NOMO-1 treated with dmso at 0.1 percent for 144 hours (cell line): Measurements from ENCODE around the gene EXOC6B.
"Not testable (repeated sequence)": the region's sequence is repeated elsewhere in the genome, so short reads cannot be mapped to it uniquely, and the experiment has no call there.

Source experiments
- DNase-seq: peaks from one replicate; lab custom pipeline; 2025; ENCODE audit not compliant: unreplicated experiment; lab: John Stamatoyannopoulos, UW

Gene EXOC6B

DNA sequence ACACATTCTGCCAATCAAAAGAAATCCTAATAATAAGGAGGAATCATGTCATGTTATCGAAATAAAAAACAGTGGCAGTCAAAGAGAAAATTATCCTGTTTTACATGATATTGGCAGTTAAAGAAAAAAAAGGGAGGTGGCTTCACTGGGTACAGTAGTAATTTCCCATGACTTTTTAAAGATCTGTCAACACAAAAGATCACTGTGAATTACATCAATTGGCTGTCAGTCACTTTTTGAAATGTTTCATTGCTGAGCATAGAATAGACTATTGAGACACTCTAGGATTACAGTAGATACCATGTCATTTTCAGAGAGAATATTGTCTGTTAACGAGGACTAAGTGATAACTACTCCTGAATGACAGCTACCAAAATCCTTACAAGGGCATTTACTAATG, 342.5 kb downstream of the EXOC6B start:
- DNase-seq = no peak

DNA sequence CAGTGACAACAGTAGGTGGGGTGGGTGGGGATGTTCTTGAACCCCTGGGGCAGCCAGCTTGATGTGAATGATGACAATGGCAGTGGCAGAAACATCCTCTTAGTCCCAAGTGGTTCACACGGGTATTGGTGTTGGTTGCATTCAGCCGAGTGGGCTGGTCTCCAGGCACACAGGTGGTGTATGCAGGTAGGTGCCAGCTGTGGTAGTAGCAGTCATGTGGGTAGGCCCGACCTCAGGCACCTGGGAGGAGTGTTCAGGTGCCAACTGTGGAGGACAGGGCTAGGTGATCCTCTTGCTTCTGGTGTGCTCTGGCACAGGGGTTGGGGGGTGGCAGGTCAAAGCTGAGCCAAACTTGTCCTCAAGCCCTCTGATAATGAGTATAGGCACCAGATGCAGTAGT, 350.6 kb downstream of the EXOC6B start:
- no peak for DNase-seq

DNA sequence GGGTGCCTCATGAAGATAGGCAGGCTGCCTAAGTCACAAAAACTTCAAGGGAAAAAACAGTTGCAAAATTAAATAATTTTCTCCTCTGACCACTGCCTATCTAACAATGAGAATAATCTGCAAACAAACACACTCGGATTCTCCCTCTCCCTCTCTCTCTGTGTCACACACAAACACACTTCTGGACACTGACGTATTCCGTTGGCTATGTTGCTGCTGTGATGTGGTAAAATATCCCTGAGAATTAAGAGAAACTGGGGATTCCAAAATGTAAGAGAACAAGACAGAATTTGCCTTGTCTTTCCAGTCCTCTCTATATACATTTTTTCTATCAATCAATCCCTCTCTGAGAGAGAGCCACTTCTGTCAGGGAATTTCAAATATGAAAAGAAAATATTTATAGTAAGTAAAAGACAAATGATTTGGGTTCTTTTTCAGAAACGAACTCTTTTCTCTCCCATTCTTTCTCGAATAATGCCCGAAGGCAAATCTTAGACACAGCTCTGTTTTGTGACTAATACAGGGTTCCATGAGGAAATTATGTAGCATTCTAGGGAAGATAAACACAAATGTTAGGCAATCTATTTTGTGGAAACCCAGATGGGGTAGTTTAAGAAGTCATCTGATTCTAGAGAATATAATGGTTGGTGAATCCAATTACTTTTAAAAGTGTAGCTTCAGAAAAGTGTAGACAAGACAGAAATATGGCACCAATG, 367.9 kb downstream of the EXOC6B start:
- DNase-seq = no peak

DNA sequence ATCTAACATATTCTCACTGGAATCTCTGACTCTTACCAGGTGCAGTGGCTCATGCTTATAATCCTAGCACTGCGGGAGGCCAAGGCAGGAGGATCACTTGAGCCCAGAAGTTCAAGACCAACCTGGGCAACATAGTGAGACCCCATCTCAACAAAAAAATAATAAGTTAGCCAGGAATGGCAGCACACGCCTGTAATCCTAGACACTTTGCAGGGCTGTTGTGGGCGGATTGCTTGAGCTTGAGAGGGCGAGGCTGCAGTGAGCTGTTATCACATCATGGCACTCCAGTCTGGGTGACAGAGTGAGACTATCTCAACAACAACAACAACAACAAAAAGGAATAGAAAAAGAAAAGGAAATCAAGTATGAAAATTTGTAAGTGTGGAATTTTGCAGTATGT, 371.6 kb downstream of the EXOC6B start:
- no peak for DNase-seq

DNA sequence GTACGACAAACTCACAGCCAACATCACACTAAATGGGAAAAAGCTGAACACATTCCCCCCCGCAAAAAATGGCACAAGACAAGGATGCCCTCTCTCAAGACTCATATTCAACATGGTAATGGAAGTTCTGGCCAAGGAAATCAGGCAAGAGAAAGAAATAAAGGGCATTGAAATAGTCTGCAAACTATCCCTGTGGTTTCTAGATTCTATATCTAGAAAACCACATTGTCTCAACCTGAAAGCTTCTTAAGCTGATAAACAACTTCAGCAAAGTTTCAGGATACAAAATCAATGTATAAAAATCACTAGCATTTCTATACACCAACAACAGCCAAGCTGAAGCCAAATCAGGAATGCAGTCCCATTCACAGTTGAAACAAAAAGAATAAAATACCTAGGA, 383.6 kb downstream of the EXOC6B start:
- DNase-seq = no peak

DNA sequence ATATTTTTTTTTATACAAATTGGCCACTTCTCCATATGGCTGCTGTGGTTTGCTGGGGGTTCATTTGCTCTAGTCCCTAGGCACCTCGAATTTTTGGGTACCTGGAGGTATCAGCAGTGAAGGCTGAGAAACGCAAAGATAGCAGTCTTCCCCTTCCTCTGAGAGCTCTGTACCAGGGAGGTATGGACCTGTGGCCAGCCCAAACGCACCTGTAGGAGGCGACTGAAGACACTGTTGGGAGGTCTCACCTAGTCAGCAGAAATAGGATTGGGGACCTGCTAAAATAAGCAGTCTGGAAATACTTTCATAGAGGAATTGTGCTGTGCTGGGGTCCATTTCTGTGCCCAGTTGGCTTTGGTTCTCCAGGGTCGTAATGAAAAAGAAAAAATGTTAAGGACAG, 385.9 kb downstream of the EXOC6B start:
- no peak for DNase-seq

DNA sequence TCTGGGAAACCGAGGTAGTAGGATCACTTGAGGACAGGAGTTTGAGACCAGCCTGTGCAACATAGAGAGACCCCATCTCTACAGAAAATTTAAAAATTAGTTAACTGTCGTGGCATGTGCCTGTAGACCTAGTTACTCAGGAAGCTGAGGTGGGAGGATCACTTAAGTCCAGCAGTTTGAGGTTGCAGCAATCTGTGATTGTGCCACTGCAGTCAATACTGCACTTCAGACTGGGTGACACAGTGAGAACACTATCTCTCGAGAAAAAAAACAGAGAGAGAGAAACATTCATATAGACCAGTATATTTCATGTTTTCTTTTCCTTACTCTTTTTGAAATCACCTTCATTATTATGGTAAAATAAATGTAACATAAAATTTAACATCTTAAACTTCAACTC, 387.5 kb downstream of the EXOC6B start:
- no peak for DNase-seq

DNA sequence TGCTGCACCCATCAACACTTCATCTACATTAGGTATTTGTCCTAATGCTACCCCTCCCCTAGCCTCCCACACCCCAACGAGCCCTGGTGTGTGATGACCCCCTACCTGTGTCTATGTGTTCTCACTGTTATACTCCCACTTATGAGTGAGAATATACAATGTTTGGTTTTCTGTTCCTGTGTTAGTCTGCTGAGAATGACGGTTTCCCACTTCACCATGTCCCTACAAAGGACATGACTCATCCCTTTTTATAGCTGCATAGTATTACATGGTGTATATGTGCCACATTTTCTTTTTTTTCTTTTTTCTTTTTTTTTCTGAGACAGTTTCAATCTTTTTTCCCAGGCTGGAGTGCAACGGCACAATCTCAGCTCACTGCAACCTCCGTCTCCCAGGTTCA, 394.1 kb downstream of the EXOC6B start:
- DNase-seq = no peak

DNA sequence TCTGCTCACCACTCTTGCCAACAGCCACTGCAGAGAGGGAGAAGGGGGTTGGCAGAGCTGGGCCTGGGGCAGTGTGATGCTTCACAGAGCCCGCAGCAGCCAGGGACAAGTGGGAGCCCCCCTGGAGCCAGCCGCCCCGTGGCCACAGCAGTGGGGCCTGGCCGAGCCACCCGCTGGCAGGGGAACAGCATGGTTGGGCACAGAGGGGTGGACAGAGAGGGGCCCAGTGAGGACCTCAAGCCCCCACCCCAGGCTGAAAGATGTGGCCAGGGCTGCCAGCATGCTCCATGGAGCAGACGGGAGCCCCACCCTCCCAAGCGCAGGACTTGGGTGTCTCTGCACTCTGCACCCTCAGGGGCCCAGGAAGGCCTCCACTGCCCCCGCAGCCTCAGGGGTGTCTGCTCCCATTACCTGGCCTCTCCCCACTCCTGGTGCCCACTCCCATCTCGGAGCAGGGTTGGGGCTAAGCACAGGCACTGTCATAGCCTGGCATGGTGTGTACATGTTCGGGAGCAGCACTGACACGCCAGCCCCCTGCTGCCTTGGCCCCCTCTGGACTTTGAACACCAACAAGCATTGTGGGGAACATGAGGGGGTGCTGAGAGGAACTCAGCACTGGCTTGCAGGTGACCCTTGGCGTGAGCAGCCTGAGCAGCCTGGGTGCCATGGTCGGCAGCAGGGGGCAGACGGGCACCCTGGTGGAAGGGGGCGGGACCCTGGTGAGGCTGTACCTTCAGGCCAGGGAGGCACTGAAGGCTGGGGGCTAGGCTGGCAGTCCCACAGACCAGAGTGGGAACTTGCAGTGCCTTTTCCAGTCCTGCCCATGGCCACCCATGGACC, 398.6 kb downstream of the EXOC6B start:
- DNase-seq = no peak

DNA sequence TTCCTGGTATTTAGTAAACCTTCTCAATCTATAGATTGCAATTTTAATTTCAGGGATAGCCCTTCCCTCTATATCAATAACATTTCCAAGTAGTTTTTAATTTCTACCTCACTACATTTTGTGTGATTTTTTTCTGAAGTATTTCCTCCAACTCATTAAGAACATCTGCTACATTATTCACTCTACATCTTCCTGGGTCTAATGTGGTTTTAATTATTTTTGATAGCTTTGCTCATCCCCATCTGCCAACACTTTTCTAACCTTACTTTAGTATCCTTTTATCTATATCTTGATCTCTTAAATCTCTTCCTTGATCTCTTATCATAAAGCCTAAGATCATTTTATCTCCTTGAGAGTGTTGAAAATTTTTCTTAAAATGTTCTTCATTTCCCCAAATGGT, 399.8 kb downstream of the EXOC6B start:
- no peak for DNase-seq

DNA sequence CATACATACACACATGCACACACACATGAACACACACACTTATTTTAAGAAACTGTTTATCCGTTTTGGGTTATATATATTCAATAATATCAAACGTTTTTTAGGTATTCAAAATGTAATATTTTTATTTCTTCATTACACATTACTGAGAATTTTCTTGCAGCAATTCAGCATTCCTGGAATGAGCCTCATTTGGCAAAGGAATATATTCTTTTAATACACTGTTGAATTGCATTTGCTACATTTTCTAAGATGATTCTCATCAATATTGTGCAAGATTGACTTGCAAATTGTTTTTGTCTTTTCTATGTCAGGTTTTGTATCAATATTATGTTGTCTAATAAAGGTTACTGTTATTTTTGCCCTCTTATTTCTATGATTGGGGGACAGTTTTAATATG, 402.1 kb downstream of the EXOC6B start:
- DNase-seq = no peak

DNA sequence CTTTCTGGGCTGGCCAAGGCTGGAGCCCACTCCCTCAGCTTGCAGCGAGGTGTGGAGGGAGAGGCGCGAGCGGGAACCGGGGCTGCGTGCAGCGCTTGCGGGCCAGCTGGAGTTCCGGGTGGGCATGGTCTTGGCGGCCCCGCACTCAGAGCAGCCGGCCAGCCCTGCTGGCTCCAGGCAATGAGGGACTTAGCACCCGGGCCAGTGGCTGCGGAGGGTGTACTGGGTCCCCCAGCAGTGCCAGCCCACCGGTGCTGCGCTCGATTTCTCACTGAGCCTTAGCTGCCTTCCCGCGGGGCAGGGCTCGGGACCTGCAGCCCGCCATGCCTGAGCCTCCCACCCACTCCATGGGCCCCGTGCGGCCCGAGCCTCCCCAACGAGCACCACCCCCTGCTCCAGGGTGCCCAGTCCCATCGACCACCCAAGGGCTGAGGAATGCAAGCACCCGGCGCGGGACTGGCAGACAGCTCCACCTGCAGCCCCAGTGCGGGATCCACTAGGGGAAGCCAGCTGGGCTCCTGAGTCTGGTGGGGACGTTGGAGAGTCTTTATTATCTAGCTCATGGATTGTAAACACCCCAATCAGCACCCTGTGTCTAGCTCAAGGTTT, 404.0 kb downstream of the EXOC6B start:
- not testable (repeated sequence) for DNase-seq

DNA sequence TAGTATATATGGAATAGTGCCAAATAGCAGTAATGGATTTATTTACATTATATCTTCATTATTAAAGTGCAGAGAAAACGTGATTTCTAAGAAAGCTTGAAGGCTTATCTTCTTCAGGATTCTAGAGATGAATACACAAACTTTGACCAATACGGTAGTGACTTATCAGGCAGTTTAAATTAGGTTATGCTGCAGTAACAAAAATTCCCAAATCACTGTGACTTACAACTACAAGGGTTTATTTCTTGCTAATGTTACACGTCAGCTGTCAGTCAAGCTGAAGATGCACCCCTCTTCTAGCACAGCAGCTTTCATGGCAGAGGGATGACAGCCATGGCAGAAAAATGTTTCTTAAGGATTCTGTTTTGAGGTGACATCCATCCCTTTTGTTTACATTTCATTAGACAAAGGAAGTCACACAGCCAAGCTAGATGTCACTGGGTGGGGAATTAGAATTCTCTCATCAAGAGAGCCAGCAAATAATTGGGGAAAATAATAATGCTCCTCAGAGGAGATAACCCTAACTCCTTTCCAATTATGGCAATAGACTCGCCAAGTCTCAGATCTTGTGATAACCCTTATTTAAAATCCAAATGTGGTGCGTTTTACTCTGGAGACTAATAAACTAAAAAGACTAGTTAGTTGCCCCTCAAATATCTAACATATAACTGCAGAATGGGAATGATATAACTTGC, 409.9 kb downstream of the EXOC6B start:
- DNase-seq = no peak

DNA sequence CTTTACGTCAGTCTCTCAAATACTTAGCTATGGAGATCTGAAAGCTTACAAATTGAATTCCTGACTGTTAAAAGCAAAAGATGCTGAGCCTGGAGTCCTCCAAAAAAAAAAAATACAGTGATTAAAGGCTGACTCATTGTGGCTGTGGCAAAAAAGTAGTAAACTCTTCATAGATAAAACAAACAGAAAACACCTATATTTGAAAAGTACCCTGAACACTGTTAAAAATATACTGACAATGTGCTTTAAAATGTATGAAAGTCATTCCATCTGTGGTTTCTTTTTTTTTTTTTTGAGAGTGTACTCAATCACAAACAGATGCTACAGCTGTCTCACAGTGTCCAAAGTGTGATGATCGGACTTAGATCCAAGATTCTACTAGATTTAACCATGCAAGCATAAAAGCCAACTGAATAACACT, 410.6 kb downstream of the EXOC6B start:
- no peak for DNase-seq

DNA sequence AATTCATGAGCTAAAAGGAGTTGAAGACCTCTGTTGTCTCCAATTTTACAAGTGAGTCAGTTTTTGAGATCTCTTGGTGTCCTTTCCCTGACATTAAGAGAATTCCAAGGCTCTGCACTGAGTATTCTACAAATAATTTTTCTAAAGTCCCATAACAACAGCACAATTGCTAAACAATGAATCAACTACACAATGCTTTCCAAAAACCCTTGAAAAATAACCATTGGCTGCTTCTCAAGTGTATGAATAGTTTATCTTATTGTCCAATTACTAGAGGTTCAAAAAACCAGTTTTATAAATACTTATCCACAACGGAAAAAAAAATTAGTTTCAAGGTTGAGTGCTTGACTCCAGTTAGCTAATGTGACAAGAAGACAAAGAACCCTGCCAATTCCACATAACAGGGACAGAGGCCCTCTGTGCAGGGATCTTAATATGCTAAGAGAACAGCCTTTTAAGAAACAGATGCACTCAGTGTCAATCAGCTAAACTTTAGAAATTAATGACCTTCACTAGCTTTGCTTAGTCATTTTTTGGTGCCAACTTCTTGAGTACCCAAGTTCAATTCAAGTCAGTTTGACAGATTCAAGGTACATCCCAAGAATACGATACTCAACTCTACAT, 411.6 kb downstream of the EXOC6B start:
- no peak for DNase-seq

DNA sequence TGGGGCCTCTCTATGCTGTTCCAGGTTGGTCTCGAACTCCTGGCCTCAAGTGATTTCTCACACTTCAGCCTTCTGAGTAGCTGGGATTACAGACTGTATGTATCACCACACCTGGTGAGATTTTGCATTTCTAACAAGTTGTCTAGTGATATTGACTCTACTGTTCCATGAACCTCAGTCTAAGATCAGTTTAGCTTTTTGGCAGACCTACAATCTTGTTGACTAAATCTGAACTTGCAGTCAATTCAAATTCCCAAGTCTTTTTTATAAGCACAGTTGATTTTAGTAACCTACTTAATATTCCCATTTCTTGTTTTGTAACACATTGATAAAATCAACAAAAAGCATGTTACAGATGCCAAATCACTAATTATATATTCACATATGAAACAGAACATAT, 412.1 kb downstream of the EXOC6B start:
- no peak for DNase-seq

DNA sequence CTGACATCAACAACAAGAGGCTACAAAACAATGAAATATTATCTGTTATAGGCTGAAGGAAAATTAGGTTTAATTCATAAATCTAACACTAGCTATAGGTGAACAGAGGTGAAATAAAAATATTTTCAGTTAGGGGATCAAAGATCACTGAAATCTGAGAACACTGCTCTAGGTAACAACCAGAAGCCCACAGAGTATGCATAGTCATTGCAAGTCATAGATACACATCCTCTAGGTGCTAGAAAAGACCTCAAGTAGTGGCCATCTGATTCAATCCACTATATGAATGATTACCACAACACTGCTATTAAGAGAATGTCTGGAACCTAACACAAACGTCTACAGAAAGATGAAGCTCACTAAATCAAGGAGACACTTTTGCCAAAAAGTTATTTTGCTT, 413.6 kb downstream of the EXOC6B start:
- no peak for DNase-seq

DNA sequence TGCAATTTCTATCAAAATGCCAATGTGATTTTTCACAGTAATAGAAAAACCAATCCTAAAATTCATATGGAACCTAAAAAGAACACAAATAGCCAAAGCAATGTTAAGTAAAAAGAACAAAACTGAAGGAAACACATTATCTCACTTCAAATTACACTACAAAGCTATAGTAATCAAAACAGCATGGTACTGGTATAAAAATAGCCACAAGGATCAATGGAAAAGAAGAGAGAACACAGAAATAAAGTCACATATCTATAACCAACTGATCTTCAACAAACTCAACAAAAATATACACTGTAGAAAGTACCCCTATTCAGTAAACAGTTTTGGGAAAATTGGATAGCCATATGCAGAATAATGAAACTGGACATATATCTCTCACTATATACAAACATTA, 426.0 kb downstream of the EXOC6B start:
- no peak for DNase-seq

DNA sequence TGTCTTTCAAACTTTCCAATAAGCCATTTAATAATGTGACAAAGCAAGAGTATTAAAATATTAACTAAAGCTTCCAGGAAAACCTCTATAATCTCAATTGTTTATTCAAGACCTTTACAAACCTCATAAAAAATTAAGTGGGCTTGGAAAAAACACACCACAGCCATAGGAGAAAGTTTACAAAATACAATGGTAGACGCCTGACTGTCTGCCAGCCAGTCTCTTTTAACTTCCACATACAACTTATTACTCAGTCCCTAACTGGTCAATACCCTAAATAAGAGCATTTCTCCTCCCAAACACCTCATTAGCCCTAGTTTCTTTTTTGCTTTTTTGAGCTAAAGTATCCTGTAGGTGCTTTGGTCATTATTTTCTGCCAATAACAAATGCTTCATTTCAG, 430.7 kb downstream of the EXOC6B start:
- no peak for DNase-seq

DNA sequence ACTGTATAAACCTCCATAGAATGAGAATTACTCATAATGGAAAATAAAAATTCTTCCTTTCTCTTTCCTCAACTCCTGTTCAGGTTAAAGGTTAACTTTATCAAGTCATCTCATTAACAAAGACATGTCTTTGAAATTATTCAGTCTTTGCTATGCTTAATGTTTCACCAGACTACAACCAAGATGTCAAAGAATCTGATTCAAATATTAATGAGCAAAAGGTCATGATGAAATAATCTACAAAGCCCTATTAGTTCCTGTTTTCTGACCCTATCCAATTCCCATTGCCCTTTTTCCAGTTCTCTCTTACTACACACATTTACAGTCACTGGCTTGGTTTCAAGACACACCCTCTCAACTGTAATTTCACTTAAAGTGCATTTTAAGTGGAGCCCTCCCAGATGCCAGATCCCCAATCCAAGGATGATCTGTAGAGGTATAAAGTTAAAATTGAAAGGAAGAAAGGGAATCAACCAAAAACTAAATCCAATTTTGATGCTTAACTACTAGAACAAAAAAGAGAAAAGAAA, 431.2 kb downstream of the EXOC6B start:
- no peak for DNase-seq

DNA sequence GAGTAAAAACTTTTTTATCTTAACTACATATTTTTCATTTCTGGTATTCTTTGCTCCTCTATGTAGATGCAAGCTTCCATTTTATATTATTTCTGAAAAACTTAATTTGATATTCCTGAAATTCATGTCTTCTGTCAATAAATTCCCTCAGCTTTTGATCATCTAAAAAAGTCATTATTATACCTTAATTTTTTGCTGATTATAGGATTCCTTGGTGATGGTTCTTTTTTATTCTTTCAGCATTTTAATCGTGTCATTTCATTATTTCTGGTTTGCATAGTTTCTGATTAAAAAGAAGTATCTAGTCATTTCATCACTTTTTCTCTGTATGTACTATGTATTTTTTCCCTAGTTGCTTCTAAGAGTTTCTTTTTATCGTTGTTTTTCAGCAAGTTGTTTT, 436.4 kb downstream of the EXOC6B start:
- DNase-seq = no peak
